HepG2 (cell line): Measurements from ENCODE around the gene KRT14. TPM values are rescaled to one million over a fixed set of nuclear protein-coding genes. Genes with fewer than 3 reads are reported as not detected.

ENCODE experiments used
- ATAC-seq: fragments of 200-7000 bp; cut with Tn5 transposase; 3 replicates; pipeline ENCODE4 v1.9.1; 2020; ENCODE audit warnings: mild to moderate bottlenecking, moderate library complexity
- BruUV-seq: library from RNA; stranded (reverse); fragments of 400-500 nt; replicated peaks from 2 replicates; lab custom pipeline; 2021; lab: Mats Ljungman, UMichigan
- CTCF ChIA-PET: fragments of 300-600 bp; formaldehyde crosslinking; extraction: SDS; loops from one replicate; lab custom pipeline; 2021; ENCODE audit warnings: low total read pairs, inconsistent platforms, low intra/inter-chr PET ratio; lab: Yijun Ruan, JAX
- POLR2A ChIA-PET: fragments of 350-600 bp; sonication (Branson Sonifier 250); formaldehyde crosslinking; loops from one replicate; lab custom pipeline; 2020; ENCODE audit warnings: antibody characterized with exemption, inconsistent platforms; lab: Yijun Ruan, JAX
- DNase-seq: peaks from one replicate; pipeline ENCODE4 v3.0.0-alpha.2; 2015; ENCODE audit warnings: low spot score
- FAIRE-seq: peaks from 3 replicates; lab custom pipeline; 2011; peaks lifted over from hg19 to GRCh38; lab: Jason Lieb, UNC
- H2AFZ ChIP-seq: one replicate; pipeline ENCODE4 v1.6.1; 2011; ENCODE audit warnings: low read length, inconsistent platforms
- H3K27ac ChIP-seq: fragments of 300-600 bp; 3 replicates; pipeline ENCODE4 v1.8.0; 2011; ENCODE audit warnings: mixed run types, mild to moderate bottlenecking, mixed read lengths, low read length, inconsistent platforms; ENCODE audit not compliant: insufficient read depth; ENCODE audit errors: extremely low read length
- H3K27me3 ChIP-seq, 2 experiments: fragments of 200-600 bp in 1 of 2; 2 replicates in 1 of 2; 3 replicates in 1 of 2; pipeline versions ENCODE4 v1.6.0 to v1.8.0; 2011; ENCODE audit warnings: low read length in 2 of 2, mild to moderate bottlenecking in 2 of 2, moderate library complexity in 2 of 2, inconsistent platforms in 1 of 2; ENCODE audit not compliant: insufficient read depth in 2 of 2, control insufficient read depth in 1 of 2
- H3K36me3 ChIP-seq, 2 experiments: fragments of 200-600 bp in 1 of 2; replicated peaks in 1 of 2; 2 replicates in 1 of 2; 3 replicates in 1 of 2; pipeline versions ENCODE4 v1.5.1 to v1.8.0; 2011; ENCODE audit warnings: low read length in 2 of 2, inconsistent platforms in 1 of 2; ENCODE audit not compliant: insufficient read depth in 2 of 2, control insufficient read depth in 1 of 2
- H3K4me1 ChIP-seq: 2 replicates; pipeline ENCODE4 v1.5.1; 2012; ENCODE audit warnings: low read length, inconsistent platforms; ENCODE audit not compliant: insufficient read depth
- H3K4me2 ChIP-seq: 2 replicates; pipeline ENCODE4 v1.6.0; 2011; ENCODE audit warnings: low read depth, low read length, inconsistent platforms
- H3K4me3 ChIP-seq, 3 experiments: fragments of 200-600 bp in 1 of 3; sonication (generic), shearing (Covaris generic) in 1 of 3; replicated peaks in 1 of 3; 2 replicates each; pipeline ENCODE4 v1.5.1; 2011 to 2016; ENCODE audit warnings: low read length in 3 of 3, inconsistent platforms in 2 of 3, low read depth in 2 of 3, mild to moderate bottlenecking in 2 of 3, control low read depth in 1 of 3, mixed read lengths in 1 of 3; ENCODE audit not compliant: insufficient read depth in 1 of 3
- H3K79me2 ChIP-seq: one replicate; pipeline ENCODE4 v1.6.1; 2011; ENCODE audit warnings: low read length, inconsistent platforms; ENCODE audit not compliant: insufficient read depth
- H3K9ac ChIP-seq: 2 replicates; pipeline ENCODE4 v1.6.0; 2011; ENCODE audit warnings: mild to moderate bottlenecking, low read depth, low read length, inconsistent platforms; ENCODE audit not compliant: insufficient read depth
- H3K9me3 ChIP-seq: 2 replicates; pipeline ENCODE4 v1.5.1; 2012; ENCODE audit warnings: mild to moderate bottlenecking, low read length
- H4K20me1 ChIP-seq: 2 replicates; pipeline ENCODE4 v1.6.0; 2011; ENCODE audit warnings: inconsistent platforms, mild to moderate bottlenecking, low read length, moderate library complexity; ENCODE audit not compliant: insufficient read depth
- HDAC6 ChIP-seq: fragments of 200-600 bp; sonication (generic); IDR thresholded peaks from 2 replicates; pipeline ENCODE4 v1.7.0; 2017; ENCODE audit warnings: mild to moderate bottlenecking, antibody characterized with exemption, low read length, low read depth
- IKZF1 ChIP-seq: fragments of 450-650 bp; IDR thresholded peaks from 2 replicates; pipeline ENCODE4 v1.7.1; 2016
- POLR2AphosphoS5 ChIP-seq: IDR thresholded peaks from 2 replicates; pipeline ENCODE4 v1.6.1; 2012; ENCODE audit warnings: low read depth, low read length
- RFXAP ChIP-seq: sonication (generic); formaldehyde crosslinking; IDR thresholded peaks from 2 replicates; pipeline ENCODE4 v1.4.0; 2020; ENCODE audit warnings: missing genetic modification reagents, borderline replicate concordance
- SCMH1 ChIP-seq: sonication (generic); formaldehyde crosslinking; IDR thresholded peaks from 2 replicates; pipeline ENCODE4 v1.9.0; 2021; ENCODE audit warnings: missing genetic modification reagents, mild to moderate bottlenecking, borderline replicate concordance
- SOX5 ChIP-seq: IDR thresholded peaks from 2 replicates; pipeline ENCODE4 v1.6.1; 2016; ENCODE audit warnings: borderline replicate concordance
- STAT5B ChIP-seq: sonication (generic); formaldehyde crosslinking; IDR thresholded peaks from 2 replicates; pipeline ENCODE4 v1.4.0; 2020; ENCODE audit warnings: missing genetic modification reagents
- ZBTB20 ChIP-seq: sonication (generic); formaldehyde crosslinking; IDR thresholded peaks from 2 replicates; pipeline ENCODE4 v1.8.1; 2023; ENCODE audit warnings: missing genetic modification reagents, low read depth, mild to moderate bottlenecking, borderline replicate concordance
- ZNF207 ChIP-seq: fragments of 450-650 bp; IDR thresholded peaks from 2 replicates; pipeline ENCODE4 v1.6.1; 2016; ENCODE audit warnings: antibody characterized with exemption, borderline replicate concordance
- ZNF251 ChIP-seq: sonication (generic); formaldehyde crosslinking; IDR thresholded peaks from 2 replicates; pipeline ENCODE4 v1.9.0; 2021; ENCODE audit warnings: mild to moderate bottlenecking, missing genetic modification reagents
- ZNF317 ChIP-seq: sonication (generic); formaldehyde crosslinking; IDR thresholded peaks from 2 replicates; pipeline ENCODE4 v1.5.0; 2020; ENCODE audit warnings: mild to moderate bottlenecking, missing genetic modification reagents
- ZNF557 ChIP-seq: sonication (generic); formaldehyde crosslinking; IDR thresholded peaks from 2 replicates; pipeline ENCODE4 v1.4.0; 2020; ENCODE audit warnings: missing genetic modification reagents
- ZNF567 ChIP-seq: sonication (generic); formaldehyde crosslinking; IDR thresholded peaks from 2 replicates; pipeline ENCODE4 v1.8.1; 2023; ENCODE audit warnings: mild to moderate bottlenecking, missing genetic modification reagents, borderline replicate concordance
- ZNF841 ChIP-seq: sonication (generic); formaldehyde crosslinking; IDR thresholded peaks from 2 replicates; pipeline ENCODE4 v1.8.1; 2023; ENCODE audit warnings: missing genetic modification reagents, borderline replicate concordance
- WGBS: methylation state at CpG from one replicate; pipeline ENCODE4 v1.1.6; 2017; ENCODE audit warnings: low lambda C conversion rate; 5-methylcytosine and 5-hydroxymethylcytosine counted together
- in situ Hi-C: cut with HindIII; loops from 2 replicates; pipeline ENCODE4 v1.10.0; 2017; ENCODE audit warnings: low pct_unique_long_range_greater_than_20kb; ENCODE audit not compliant: extremely low pct_ligation_motif_present
- intact Hi-C: fragments of 100-400 bp; cut with micrococcal nuclease; formaldehyde crosslinking; loops from one replicate; pipeline ENCODE4 v1.10.0; 2022; ENCODE audit not compliant: unreplicated experiment
- polyA plus RNA-seq, 8 experiments: library from polyadenylated mRNA; depleted of rRNA in 3 of 8; stranded (reverse) in 7 of 8; unstranded in 1 of 8; fragments of >200 nt; fragmentation: Illumina TruSeq in 4 of 8; extraction: Trizol in 4 of 8; gene quantifications; 2 replicates each; pipeline versions ENCODE4 v1.2.1 to v1.2.3, GENCODE V29; 2011 to 2016; ENCODE audit warnings: low read depth in 4 of 8, missing spikeins in 1 of 8, mixed read lengths in 1 of 8; ENCODE audit not compliant: insufficient read depth in 1 of 8
- total RNA-seq, 5 experiments: library from RNA; depleted of rRNA; stranded (reverse); fragments of >200 nt; fragmentation: Illumina TruSeq; extraction: Trizol; gene quantifications; 2 replicates each; pipeline ENCODE4 v1.2.3, GENCODE V29; 2016; ENCODE audit warnings: low read depth in 1 of 5
- TF ChIP-seq, protein P1 (sequence below): IDR thresholded peaks from 2 replicates; pipeline ENCODE4 v1.6.1; 2012; ENCODE audit warnings: low read length, improper control_type of control experiment
- TF ChIP-seq, protein P2 (sequence below): IDR thresholded peaks from 2 replicates; pipeline ENCODE4 v1.6.1; 2016; ENCODE audit warnings: low read depth, borderline replicate concordance
- TF ChIP-seq, protein P3 (sequence below): sonication (generic); formaldehyde crosslinking; IDR thresholded peaks from 2 replicates; pipeline ENCODE4 v1.4.0; 2020; ENCODE audit warnings: missing genetic modification reagents
- TF ChIP-seq, protein P4 (sequence below): sonication (generic); formaldehyde crosslinking; IDR thresholded peaks from 2 replicates; pipeline ENCODE4 v1.8.0; 2022; ENCODE audit warnings: missing genetic modification reagents, low read depth, mild to moderate bottlenecking, borderline replicate concordance

Gene KRT14
- total and polyA plus RNA-seq, 2 of the 13 experiments (the other 11 are each of a cell fraction or from before 2014, with no cell fraction given): 0.09 TPM; not detected in 1

DNA sequence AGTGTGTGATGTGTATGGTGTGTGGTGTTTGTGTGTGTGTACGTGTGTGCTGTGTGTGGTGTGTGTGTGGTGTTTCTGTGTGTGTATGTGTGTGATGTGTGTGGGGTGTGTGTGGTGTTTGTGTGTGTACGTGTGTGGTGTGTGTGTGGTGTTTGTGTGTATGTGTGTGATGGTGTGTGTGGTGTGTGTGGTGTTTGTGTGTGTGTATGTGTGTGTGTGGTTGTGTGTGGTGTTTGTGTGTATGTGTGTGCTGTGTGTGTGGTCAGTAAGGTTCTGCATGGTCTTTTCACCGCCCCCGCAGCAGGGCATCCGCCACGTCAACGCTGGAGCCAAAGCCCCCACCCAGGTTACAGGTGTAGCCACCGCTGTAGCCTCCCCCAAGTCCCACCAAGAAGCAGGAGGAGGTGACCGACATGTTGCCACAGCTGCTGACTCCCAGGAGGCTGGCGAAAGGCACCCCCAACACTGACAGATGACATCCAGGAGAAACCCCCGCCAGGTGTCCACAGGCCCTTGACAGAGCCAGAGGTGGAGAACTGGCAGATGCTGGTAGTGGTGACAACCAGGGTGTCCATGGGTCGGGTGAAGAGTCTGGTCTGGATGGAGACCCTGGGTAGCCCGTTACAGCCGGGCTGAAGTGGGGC lies 47.0 kb upstream of the KRT14 start (continued):
- TF ChIP-seq, protein P1, sequence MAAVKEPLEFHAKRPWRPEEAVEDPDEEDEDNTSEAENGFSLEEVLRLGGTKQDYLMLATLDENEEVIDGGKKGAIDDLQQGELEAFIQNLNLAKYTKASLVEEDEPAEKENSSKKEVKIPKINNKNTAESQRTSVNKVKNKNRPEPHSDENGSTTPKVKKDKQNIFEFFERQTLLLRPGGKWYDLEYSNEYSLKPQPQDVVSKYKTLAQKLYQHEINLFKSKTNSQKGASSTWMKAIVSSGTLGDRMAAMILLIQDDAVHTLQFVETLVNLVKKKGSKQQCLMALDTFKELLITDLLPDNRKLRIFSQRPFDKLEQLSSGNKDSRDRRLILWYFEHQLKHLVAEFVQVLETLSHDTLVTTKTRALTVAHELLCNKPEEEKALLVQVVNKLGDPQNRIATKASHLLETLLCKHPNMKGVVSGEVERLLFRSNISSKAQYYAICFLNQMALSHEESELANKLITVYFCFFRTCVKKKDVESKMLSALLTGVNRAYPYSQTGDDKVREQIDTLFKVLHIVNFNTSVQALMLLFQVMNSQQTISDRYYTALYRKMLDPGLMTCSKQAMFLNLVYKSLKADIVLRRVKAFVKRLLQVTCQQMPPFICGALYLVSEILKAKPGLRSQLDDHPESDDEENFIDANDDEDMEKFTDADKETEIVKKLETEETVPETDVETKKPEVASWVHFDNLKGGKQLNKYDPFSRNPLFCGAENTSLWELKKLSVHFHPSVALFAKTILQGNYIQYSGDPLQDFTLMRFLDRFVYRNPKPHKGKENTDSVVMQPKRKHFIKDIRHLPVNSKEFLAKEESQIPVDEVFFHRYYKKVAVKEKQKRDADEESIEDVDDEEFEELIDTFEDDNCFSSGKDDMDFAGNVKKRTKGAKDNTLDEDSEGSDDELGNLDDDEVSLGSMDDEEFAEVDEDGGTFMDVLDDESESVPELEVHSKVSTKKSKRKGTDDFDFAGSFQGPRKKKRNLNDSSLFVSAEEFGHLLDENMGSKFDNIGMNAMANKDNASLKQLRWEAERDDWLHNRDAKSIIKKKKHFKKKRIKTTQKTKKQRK: no peak

DNA sequence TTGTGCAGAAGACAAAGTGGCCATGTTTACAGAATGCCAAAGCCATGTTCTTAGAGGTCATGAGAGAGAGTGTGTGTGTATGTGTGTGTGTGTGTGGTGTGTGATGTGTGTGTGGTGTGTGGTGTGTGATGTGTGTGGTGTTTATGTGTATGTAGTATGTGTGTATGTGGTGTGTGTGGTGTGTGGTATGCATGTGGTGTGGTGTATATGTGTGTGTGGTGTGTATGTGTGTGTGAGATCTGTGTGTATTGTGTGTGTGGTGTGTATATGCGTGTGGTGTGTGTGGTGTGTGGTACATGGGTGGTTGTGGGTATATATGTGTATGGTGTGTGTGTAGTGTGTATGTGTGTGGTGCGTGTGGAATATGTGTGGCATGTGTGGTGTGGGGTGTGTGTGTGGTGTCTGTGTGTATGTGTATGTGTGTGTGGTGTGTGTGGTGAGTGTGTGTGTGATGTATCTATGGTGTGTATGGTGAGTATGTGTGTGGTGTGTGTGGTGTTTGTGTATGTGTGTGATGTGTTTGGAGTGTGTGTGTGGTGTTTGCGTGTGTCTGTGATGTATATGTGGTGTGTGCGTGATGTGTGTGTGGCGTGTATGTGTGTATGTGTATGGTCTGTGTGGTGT lies 45.9 kb upstream of the KRT14 start:
- intact Hi-C loops: no loop called here
- Histone ChIP-seq H3K9me3 (no peaks in the 10 kb centered on the region), H4K20me1 (no peaks in the 10 kb centered on the region), H3K27ac (no peak overlapping the region), H3K4me1 (peaks cover 19% of the 10 kb centered on the region), H3K79me2 (no peaks in the 10 kb centered on the region), H2AFZ (no peak overlapping the region), H3K4me2 (no peak overlapping the region), H3K27me3 (peaks cover 3 to 22% of the 10 kb centered on the region in 2 experiments; a peak in 3 of 5 replicates), H3K4me3 (no peak overlapping the region), H3K36me3 (no peaks in the 10 kb centered on the region), H3K9ac (no peak overlapping the region)
- in situ Hi-C loops: no loop called here
- DNase-seq (no peak), ATAC-seq (no peak), FAIRE-seq (peak; percentile 90)
- no TSS peak for BruUV-seq
- ChIA-PET CTCF (no interaction called here), POLR2A (no interaction called here)
- 58% methylated on average over 5 of the region's 5 CpGs for WGBS
- TF ChIP-seq SCMH1 (CRISPR knock-in tag) (no peak), ZBTB20 (CRISPR knock-in tag) (no peak), IKZF1 (no peak), ZNF557 (no peak), POLR2AphosphoS5 (no peak), RFXAP (no peak), STAT5B (CRISPR knock-in tag) (no peak), HDAC6 (no peak), ZNF567 (CRISPR knock-in tag) (no peak), ZNF841 (CRISPR knock-in tag) (no peak), ZNF207 (0 out of 2 replicates have a peak, but pooled peaks have one; percentile 45), ZNF251 (CRISPR knock-in tag) (no peak), ZNF317 (no peak), SOX5 (CRISPR knock-in tag) (no peak)
- TF ChIP-seq, protein P2, sequence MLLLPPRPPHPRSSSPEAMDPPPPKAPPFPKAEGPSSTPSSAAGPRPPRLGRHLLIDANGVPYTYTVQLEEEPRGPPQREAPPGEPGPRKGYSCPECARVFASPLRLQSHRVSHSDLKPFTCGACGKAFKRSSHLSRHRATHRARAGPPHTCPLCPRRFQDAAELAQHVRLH: no peak
- TF ChIP-seq, protein P3, sequence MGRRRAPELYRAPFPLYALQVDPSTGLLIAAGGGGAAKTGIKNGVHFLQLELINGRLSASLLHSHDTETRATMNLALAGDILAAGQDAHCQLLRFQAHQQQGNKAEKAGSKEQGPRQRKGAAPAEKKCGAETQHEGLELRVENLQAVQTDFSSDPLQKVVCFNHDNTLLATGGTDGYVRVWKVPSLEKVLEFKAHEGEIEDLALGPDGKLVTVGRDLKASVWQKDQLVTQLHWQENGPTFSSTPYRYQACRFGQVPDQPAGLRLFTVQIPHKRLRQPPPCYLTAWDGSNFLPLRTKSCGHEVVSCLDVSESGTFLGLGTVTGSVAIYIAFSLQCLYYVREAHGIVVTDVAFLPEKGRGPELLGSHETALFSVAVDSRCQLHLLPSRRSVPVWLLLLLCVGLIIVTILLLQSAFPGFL (CRISPR knock-in tag): no peak
- TF ChIP-seq, protein P4, sequence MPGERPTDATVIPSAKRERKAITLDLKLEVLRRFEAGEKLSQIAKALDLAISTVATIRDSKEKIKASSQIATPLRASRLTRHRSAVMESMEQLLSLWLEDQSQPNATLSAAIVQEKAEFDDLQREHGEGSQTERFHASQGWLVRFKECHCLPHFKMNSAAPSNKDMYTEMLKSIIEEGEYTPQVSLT (CRISPR knock-in tag): no peak
